Kidney capillary endothelial cell (primary cell): Measurements from ENCODE around the gene CNTN5.

ENCODE experiments used
- DNase-seq: peaks from one replicate; pipeline ENCODE4 v3.0.0-alpha.2; 2018; ENCODE audit warnings: low spot score

CNTN5 gene

GRCh38 chr11:100094121-100094865 is 1073.5 kb downstream of the CNTN5 start:
- DNase-seq: no peak

DNA sequence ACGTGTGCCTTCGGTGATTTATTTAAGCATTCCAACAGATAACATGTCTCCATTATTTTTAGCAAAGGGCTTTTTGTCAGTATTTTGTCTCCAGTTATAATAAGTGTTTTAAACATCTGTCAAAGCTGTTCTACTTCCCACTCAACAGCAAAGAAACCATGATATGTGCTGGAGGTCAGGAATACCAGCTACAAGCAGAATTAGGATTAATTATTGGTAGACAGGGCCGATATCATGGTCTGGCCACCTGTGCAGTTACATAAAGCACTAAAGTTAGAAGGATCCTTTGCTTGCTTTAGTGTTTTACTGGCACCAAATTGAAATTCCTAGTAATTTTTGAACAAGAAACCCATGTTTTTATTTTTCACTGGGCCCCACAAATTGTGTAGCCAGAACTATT is 1075.1 kb downstream of the CNTN5 start:
- DNase-seq: no peak

DNA sequence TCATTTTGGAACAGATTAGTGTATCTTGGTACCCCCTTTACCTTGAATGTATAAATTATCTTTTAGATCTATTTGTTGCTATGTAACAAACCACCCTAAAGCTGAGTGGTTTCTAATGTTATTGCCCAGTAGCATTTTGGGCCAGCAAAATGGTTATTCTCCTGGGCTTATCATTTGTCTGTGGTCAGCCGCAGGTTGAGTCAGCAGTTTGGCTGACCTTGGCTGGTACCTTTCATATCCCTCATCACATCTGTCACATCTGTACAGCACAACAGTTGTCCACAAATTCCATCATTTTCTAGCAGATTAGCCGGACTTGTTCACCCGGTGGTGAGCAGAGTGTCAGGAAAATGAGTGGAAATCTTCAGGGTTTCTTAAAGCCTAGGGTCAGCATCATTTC is 1077.8 kb downstream of the CNTN5 start:
- no peak for DNase-seq

GRCh38 chr11:100105255-100105981 is 1084.7 kb downstream of the CNTN5 start:
- DNase-seq: no peak

DNA sequence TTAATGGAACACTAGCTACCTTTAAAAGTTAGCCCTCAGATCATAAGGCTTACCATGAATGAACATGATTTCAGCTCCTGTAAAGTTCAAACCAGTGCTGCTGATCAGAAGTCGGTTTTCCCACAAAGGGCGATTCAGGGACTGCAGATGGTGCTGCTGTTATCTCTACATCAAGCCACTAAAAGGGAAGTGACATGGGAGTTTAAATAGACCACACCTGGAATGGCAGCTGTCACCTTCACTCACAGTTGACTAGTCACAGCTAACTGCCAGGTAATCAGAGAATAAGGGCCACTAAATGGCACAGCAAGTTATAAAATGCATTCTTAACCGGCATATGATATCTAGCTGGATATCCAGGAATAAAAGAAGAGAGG is 1085.2 kb downstream of the CNTN5 start:
- no peak for DNase-seq

DNA sequence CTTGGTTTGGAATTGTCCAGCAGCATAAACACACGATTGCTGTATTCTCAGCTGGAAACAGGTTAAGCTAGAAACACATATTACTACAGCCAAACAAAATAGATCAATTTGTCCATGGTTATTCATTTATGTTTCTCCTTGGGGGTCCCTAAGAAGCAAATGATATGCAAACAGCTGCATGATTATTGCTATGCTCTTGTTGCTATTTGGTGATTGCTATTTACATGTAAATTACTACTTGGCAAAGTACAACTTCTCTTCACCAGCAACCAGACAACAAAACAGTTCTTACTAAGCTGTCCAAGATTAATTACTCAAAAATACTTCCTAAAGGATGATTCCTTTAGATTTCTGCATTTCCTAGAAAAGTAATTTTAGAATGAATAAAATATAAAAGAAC is 1098.4 kb downstream of the CNTN5 start:
- no peak for DNase-seq

DNA sequence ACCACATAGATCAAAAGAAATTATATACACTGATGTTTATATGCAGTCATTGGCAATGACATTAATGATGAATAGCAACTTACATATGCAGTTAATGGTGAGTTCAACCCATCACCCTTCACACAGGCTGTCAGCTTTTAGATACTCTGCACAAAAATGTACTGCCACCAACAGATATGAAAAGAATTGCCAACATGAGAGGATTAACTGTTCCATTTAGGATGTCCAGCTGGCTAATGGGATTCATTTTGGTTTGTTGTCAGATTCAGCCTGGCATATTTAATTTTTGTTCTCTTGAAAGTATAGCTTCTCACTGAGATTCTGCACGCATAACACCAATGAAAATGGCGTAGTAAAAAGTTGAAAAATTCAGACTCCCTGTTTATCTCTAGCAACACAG is 1112.4 kb downstream of the CNTN5 start:
- no peak for DNase-seq

DNA sequence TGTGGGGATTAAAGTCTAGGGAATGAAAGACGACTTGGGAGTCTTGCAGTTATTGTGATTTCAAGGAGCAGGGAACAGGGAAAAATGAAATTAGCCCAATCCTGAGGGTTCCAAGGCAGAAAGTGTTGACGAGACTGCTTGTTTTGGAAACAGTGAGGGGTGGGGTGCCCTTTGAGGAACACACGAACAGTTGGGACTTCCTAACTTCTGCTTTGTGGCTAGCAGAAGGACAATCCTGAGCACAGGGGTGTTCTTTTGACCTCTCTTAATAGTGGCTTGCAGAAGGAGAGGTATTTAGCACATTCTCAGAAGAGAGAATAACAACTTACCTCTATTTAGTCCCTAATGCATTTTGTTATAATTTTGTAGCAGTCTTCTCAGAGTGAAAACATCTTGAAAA is 1120.5 kb downstream of the CNTN5 start:
- DNase-seq: no peak

- DNase-seq: no peak
Observed at GRCh38 chr11:100151944-100152343, 1131.2 kb downstream of the CNTN5 start.

- no peak for DNase-seq
Observed at GRCh38 chr11:100152766-100153165, 1132.0 kb downstream of the CNTN5 start.

DNA sequence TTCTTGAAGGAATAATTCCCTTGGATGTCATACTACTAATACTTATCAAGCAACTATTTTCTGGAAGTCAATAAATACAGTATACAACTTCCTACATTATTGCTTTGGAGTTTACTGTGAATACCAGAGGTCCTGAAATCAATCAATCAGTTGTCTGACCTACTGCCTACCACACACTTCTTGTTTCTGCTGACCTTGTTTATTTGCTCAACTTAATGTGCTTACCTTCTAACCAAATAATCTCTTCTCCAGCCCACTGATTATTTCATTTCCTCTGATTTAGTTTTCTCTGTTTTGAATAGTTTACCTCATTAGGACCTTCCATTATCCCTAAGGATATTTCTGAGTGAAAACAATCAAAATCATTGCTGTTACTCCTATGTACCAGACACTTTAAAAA is 1142.7 kb downstream of the CNTN5 start:
- no peak for DNase-seq

DNA sequence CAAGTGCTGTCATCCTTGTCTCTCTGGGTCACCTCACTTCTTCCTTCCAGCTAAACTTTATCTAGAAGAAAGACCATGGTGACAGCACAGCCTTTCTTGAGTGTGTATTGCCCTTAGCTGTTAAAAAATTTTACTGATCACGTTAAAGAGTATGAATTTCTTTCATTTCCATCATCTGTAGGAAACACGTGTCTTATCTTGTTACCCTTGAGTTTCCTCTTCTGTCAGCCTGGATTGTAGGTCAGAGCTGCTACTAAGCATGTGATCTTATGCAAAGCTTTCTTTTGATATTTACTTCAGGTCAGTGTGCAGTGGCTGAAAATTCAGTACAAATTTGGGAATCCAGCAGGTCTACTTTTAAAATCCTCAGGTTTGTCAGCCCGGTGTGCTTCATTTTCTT is 1154.1 kb downstream of the CNTN5 start:
- DNase-seq: no peak

GRCh38 chr11:100176456-100176855 is 1155.7 kb downstream of the CNTN5 start:
- DNase-seq: no peak

GRCh38 chr11:100177651-100178050 is 1156.9 kb downstream of the CNTN5 start:
- DNase-seq: no peak

- no peak for DNase-seq
Observed at GRCh38 chr11:100182350-100182749, 1161.6 kb downstream of the CNTN5 start.

DNA sequence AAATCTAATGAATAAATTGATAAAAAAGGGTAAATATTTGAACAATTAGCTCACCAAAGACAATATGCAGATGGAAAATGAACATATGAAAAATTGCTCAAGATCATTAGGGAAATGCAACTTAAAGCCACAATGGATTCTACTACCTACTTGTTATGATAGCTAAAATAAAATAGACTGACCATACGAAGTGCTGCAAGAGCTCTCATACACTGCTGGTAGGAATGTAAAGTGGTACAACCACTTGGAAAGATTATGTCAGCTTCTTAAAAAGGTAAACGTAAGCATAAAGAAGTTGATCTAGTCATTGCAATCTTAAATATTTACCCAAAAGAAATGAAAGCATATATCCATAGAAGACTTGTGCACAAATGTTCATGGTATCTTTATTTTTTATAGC is 1162.2 kb downstream of the CNTN5 start:
- no peak for DNase-seq

- DNase-seq: no peak
Observed at GRCh38 chr11:100185588-100185987, 1164.8 kb downstream of the CNTN5 start.

- DNase-seq: no peak
Observed at GRCh38 chr11:100188137-100188783, 1167.5 kb downstream of the CNTN5 start.

GRCh38 chr11:100190395-100190794 is 1169.6 kb downstream of the CNTN5 start:
- no peak for DNase-seq

DNA sequence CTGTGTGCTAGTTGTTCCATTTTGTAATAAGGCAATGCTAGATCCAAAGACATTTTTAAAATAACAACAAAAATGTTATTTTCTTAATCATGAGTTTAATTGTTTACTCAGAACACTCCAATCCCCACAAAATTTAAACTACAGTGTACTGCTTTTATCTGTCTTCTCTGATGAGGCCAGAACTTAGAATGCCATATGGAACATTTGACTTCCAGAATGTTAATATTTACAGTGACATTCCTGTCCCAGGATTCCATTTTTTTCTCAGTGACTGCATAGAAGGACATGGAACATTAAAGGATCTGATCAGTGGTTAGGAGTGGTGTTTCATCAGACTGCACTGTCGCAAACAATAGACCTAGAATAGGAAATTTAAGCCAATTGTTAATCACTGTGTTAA is 1171.4 kb downstream of the CNTN5 start:
- DNase-seq: no peak

GRCh38 chr11:100203789-100204188 is 1183.0 kb downstream of the CNTN5 start:
- no peak for DNase-seq

GRCh38 chr11:100205926-100206325 is 1185.2 kb downstream of the CNTN5 start:
- no peak for DNase-seq

- no peak for DNase-seq
Observed at GRCh38 chr11:100208207-100208606, 1187.5 kb downstream of the CNTN5 start.
